NCI-H1436 (cell line): Measurements from ENCODE around the gene CTDNEP1.
A peak's percentile ranks its signal among the peaks of the same experiment; 100 is the strongest.

Source experiments
- DNase-seq: peaks from one replicate; lab custom pipeline; 2025; lab: John Stamatoyannopoulos, UW

The CTDNEP1 gene

DNA sequence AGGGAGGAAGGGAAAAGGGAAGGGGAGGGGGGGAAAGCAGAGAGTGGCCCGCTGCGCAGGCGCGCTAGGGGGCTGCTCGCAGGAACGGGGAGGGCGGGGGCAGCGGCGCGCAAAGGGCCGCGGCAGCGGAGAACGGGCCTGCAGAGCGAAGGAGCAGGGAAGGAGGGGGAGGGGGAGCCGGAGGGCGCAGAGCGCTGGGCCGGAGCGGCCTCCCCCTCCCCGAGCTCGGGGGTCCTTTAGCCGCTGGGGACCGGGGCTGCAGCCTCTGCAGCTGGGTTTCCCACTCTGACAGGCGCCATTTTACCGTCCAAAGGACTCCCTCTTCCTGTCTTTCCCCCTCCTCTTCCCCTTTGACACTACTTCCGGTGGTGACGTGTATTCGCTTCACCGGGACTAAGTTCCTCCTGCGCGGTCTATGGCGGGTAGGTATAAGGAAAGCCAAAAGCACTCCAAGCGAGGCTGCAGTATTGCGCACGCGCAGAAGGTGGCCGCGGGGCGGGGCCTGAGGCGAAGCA is at the start of gene CTDNEP1:
Gene CTDNEP1 (minus strand): TSS at position 74 of the 515 bp plus-strand sequence. CDS start 438 bp downstream, outside the sequence.
- peak; percentile 97 for DNase-seq

DNA sequence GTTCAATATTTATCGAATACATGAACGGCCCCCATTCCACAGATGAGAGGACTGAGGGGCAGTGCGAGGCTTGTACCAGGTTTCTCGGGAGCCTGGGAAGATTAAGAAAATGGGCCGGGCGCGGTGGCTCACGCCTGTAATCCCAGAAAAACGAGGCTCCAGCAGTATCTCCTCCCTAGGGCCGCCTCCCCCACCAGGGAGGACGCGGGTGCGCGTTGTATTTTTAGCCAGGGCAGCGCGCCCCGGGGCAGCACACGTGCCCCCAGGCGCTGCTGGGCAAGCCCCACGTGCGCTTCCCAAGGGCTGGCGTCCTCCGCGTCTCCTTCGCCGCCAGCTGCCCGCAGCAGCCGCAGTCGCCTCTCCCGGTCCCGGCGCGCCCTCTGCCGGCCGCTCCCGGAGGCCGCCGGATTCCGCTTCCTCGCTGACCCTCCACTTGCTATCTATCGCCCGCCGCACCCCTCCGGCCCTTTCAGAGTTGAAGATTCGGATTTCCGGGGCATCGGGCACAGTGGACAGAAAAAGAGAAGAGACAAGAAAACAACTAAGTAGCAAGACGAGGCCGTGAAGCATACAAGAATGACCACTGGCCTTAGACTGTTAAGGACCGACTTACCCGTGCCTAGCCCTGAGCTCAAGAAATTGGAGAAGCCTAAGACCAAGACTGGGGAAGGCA is 44.8 kb upstream of the CTDNEP1 start:
- DNase-seq = peak; percentile 73

DNA sequence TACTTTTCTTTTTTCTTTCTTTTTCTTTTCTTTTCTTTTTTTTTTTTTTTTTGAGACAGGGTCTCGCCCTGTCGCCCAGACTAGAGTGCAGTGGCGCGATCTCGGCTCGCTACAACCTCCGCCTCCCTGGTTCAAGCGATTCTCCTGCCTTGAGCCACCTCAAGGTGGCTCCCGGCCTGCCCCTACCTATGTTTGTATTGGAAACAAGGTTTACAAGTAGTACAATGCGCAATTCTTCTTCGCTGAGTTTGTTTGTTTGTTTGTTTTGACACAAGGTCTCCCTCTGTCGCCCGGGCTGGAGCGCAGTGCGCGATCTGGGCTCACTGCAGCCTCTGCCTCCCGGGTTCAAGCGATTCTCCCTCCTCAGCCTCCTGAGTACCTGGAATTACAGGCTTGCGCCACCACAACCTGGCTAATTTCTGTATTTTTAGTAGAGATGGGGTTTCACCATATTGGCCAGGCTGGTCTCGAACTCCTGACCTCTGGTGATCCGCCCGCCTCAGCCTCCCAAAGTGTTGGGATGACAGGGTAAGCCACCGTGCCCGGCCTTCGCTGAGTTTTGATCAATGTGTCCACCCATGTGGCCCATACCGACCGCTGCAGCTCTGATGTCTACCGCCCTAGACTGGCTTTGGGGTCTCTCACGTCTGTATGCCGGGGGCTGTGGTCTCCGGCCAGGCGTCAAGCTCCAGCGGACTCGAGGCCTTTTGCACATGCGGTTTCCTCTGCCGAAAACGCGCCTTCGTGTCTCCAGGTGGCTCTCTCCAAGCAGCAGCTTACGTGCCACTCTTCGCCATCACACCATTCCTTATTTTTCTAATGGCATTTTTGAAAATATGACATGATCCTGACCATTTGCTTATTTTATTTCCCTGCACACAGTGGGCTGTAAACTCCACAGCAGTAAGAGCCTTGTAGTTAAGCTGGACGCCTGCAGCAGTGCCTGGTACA is 44.0 kb upstream of the CTDNEP1 start:
- DNase-seq = no peak

DNA sequence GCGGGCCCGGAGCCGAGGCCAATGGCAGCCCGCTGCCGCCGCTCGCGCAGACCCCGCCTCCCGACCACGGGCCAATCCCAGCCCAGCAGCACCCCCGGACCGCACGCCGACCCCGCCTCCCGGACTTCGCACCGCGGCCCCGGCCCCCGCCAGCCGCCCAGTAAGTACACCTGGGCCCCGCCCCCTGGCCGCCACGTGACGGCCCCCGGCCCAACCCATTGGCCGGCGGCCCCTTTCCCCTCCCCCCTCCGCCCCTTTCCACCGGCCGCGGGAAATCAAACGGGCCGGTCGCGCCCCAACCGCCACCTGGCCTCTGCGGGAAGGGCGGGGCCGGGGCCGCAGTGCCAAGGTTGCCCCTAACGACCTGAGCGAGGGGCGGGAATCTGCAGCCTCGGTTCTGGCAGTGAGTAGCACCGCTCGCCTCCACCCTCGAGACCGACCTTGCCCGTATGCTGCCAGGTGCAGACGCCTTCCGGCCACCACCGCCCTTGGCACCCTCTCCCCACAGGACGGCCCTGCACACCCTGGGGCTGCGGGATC is 43.1 kb upstream of the CTDNEP1 start, which contains the start of gene YBX2:
Gene YBX2 (minus strand): TSS at position 26 of the 540 bp plus-strand sequence. CDS start 139 bp downstream, outside the sequence.
- DNase-seq = peak; percentile 56

DNA sequence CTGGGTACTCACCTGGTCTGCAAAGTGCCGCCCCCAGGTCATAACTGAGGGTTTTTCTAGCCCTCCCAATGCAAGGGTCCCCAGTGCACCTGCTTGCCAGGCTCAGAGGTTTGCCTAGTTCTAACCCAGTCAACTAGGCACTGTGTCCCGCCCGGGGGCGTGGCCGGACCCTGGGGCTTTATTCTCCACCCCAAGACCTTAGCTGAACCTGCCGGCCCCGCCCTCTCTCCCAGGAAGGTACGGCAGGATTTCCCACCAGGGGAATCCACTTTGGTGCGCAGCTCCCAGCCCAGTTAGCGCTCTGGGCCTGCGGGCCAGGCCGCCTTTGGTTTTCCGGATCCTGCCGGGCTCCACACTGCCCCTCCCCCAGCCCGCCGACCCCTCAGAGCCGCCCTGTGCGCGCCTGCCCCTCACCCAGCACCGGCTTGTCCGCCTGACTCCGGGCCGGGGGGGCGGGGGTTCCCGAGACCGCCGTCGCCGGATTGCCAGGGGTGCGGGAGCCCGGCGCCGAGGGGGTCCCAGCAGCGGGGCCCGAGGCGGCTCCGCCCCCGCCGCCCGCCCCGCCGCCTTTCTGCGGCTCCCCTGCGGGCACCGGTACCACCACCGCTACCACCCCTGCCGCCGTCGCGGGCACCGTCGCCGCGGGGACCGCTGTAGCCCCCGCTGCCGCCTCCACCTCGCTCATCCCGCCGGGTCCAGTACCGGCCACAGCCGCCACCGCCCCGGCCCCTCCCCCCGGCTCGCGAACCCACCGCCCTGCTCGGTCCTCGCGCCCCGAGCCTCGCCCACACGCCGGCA is 42.5 kb upstream of the CTDNEP1 start:
- DNase-seq = no peak

DNA sequence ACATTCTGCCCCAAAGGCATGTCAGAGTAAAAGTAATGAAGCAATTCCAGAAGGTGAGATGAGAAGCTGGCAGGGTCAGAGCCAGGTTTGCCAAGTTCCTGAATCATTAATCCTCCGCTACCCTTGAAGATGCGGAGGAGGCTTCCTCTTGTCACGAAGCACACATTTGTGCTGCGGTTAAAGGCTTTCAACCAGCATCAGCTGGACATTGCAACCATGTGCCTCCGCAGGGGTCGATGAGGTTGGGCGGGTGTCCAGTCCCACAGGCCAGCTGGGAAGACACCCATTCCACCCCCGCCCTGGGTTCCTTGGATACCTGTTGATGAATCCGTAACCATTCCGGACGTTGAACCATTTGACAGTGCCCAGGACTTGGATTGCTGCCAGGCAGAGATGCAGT is 41.6 kb upstream of the CTDNEP1 start:
- DNase-seq = no peak

DNA sequence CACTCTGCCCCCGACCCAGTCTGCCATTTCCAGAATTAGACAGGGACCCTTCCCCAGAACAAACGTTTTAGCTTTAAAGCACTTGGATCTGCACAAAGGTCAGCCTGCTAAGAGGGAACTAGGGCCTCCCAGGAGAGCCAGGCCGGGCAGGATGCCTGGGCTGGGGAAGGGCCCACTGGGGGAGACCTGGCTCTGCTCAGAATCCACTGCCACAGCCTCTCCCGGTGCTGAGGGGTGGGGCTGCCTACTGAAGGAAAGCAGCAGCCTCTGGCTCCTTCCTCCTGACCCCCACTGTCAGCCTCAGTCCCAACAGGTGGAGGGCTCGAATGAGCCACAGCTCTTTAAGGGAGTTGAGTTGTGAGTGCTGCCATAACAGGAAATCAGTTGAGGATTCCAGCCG is 41.2 kb upstream of the CTDNEP1 start:
- DNase-seq = no peak

DNA sequence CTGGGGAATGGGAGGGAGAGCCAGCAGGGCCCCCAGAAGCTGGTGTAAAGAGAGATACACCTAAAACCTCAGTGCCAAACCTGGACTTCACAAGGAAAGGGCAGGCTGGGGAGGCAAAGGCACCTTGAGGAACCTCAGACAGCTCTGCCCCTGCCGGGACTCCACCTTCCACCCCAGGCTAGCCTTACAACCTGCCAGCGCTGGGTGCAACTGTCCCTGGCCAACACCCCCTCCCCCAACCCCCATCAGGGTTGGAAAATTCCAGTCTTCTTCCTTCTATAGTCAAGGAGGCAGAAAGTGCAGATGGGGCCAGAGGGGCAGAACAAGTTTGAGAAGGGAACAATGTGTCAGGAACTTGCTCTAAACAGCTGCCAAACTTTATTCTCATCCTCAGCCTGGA is 40.7 kb upstream of the CTDNEP1 start:
- no peak for DNase-seq

DNA sequence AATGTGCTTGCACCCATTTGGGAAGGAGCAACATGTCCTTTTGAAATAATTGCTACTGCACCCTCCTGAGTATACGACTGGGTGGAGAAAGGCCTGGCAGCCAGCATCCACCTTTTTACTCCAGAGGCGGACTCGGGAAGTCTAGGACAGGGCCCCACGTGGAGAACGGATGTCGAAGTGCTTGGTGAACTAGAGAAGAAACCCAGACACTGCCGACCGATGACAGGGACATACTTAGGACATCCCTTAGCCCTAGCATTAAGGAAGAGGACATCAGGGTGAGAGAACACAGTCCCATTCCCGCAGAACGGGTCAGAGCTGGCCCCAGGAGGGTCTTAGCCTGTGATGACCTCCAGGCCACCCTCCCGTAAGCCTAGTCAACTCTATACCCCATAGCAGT is 39.2 kb upstream of the CTDNEP1 start:
- no peak for DNase-seq

DNA sequence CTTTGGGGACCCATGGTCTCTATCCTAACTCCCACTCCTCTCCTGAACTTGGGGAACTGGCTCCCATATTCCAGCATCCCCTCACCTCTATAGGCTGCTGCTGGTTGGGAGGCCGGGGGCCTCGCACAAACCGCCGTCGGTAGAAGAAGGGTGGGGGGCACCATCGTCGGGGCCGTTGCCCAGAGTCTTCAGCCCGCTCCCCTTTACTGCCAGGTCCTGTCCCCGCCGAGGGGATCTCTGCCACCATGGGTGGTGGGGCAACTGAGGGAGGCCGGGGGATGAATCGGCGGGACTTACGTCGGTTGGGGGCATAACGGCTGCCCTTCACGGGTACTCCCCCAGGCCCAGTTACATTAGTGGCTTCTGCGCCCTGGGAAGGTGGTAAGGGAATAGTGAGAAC is 38.6 kb upstream of the CTDNEP1 start:
- DNase-seq = no peak

DNA sequence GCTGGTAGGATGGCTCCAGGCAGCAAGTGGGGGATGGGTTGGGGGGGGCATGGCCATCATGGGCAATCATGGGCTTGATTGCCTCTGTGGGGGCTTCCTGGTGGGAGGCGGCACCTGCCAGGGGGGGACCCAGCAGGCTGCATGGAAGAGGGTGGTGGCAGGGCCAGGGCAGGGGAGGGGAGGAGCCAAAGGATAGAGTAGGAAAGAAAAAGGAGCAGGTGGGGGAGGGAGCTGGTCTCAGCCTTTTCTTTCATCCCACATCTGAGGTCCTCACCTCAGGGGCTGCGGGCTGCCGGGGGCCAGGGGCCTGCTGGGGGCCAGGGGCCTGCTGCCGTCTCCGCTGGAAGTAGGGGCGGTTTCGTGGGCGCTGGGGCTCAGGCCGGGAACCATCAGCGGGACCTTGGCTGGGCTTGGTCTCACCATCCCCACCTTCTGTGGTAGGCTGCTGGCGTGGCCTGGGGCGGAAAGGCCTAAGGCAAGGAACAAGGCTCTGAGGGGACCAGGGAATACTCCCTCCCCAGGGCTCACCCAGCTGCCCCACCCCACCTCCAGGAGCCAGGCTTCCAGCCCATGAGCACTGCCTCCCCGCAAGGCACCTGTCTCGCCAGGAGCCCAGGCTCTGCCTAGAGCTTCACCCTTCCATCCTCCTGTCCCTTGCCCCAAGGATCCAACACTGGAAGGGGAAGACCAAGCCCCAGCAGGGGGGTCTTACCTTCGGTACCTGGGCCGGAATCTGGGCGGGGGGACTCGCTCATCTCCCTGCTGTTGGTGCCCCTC is 37.9 kb upstream of the CTDNEP1 start:
- no peak for DNase-seq

DNA sequence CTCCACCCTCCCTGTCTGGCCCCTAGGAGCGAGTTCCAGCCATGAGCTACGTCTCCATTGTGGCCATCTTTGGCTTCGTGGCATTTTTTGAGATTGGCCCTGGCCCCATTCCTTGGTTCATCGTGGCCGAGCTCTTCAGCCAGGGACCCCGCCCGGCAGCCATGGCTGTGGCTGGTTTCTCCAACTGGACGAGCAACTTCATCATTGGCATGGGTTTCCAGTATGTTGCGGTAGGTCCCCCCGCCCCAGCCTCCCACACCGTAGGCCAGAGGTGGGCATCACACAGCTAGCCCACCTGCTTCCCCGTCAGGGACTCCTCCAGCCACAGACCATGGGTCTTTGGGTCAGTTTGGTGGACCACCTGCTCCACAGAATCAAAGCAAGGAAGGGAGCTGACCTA is 34.1 kb upstream of the CTDNEP1 start:
- no peak for DNase-seq

DNA sequence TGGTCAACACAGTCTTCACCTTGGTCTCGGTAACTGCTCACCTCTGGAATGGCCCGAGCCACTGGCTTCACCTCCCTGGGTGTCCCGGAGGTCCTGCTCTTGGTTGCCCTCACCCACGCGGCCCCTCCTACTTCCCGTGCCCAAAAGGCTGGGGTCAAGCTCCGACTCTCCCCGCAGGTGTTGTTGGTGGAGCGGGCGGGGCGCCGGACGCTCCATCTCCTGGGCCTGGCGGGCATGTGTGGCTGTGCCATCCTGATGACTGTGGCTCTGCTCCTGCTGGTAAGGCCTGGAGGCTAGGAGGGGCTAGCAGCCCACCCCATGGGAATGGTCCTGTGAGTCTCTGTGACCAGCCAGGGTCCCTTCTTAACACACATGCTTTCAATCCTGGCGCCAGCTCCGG is 33.4 kb upstream of the CTDNEP1 start:
- no peak for DNase-seq

DNA sequence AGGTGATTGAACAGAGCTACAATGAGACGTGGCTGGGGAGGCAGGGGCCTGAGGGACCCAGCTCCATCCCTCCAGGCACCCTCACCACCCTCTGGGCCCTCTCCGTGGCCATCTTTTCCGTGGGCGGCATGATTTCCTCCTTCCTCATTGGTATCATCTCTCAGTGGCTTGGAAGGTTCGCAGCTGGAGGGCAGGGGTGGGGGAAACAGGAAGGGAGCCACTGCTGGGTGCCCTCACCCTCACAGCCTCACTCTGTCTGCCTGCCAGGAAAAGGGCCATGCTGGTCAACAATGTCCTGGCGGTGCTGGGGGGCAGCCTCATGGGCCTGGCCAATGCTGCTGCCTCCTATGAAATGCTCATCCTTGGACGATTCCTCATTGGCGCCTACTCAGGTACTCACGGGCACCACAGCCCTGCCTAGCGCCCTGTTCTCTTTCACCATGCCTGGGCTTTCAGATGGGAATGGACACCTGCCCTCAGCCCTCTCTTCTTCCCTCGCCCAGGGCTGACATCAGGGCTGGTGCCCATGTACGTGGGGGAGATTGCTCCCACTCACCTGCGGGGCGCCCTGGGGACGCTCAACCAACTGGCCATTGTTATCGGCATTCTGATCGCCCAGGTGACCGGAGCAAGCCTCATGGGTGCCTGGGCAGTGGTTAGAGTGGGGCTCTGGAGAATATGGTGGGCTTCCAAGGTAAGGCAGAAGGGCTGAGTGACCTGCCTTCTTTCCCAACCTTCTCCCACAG is 32.1 kb upstream of the CTDNEP1 start:
- no peak for DNase-seq

DNA sequence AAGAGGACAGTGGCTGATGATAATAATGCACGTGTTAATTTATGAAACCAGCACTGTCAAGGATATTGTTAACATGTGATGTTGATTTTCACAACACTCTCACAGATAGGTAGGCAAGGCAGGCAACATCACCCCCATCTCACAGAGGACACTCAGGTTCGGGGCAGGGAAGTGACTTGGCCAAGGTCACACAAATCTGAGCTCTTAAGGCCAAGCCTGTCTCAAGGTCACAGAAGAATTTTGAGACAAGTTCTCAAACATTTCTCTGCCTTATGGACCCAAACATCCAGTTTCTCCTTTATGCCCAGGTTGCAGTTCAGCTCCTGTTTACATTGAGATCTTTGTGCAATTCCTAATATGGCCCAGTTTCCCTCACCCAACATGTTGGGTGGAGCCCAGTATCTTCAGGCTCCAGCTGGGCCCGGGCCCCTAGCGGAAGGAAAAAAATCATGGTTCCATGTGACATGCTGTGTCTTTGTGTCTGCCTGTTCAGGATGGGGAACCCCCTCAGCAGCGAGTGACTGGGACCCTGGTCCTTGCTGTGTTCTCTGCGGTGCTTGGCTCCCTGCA is 31.3 kb upstream of the CTDNEP1 start:
- DNase-seq = no peak

DNA sequence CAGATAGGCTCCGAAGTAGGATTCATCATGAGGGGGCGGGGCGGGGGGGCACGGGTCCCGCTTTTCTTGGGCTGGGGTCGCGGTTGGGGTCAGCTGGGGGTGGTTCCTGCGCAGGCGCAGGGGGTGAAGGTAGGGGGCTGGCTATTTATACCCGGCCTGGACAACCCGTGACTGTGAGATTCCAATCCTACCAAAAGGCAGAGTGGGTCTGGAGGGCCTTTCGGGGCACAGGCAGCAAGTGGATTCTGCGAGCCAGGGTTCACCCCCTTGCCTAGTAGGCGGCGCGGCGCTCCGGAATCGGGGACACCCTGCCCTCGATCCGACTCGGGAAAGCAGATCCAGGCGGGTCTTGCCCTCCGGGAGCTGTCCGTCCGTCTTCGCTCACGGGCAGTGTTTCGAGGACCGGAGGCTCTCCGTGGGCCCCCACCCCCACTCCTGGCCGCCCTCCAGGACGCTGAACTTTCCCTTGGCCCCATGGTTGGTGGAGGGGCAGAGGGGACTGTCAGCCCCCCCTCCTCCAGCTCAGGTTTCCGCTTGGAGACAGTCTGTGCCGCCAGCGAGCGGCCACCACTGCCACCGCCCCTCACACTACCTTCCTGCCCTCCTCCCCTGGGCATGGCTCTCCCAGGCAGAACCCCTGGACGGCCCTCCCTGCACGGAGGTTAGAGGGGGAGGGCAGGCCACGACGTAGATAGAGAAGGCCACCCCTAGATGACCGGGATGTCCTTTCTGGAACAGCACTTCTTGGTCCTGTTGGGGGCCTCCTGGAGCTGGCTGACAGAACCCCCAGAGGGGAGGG is 30.6 kb upstream of the CTDNEP1 start:
- no peak for DNase-seq

DNA sequence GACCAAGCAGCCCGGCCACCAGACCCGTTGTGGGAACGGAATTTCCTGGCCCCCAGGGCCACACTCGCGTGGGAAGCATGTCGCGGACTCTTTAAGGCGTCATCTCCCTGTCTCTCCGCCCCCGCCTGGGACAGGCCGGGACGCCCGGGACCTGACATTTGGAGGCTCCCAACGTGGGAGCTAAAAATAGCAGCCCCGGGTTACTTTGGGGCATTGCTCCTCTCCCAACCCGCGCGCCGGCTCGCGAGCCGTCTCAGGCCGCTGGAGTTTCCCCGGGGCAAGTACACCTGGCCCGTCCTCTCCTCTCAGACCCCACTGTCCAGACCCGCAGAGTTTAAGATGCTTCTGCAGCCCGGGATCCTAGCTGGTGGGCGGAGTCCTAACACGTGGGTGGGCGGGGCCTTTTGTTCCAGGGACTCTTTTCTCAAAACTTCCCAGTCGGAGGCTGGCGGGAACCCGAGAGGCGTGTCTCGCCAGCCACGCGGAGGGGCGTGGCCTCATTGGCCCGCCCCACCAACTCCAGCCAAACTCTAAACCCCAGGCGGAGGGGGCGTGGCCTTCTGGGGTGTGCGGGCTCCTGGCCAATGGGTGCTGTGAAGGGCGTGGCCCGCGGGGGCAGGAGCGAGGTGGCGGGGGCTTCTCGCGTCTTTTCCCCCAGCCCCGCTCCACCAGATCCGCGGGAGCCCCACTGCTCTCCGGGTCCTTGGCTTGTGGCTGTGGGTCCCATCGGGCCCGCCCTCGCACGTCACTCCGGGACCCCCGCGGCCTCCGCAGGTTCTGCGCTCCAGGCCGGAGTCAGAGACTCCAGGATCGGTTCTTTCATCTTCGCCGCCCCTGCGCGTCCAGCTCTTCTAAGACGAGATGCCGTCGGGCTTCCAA is 29.8 kb upstream of the CTDNEP1 start, which contains the start of gene SLC2A4:
Gene SLC2A4 (plus strand): TSS at position 645 of the 879 bp plus-strand sequence. CDS start 217 bp downstream, at position 862.
- DNase-seq = peak; percentile 70

DNA sequence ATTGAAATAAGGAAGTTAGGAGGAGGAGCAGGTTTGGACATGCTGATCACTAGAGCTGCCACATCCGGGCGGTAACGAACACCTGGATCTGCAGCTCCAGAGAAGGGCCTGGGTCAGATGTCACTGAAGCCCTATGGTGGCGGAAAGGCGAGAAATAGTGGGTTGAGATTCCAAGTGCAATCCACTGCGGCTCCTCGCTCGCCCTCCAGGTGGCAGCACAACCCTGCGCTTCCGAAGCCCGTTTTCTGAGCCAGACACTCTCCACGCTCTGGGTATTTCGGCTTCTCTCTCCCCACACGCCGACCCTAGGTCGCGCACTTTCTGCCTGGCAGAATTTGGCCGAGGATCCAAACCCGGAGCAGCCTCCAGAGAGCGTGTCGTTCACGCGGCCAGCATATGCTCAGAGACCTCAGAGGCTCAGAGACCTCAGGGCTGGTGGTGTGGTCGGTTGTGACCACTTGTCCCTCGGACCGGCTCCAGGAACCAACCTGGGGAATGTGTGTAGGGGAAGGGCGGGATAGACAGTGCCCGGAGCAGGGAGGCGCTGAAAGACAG is 29.1 kb upstream of the CTDNEP1 start:
- DNase-seq = peak; percentile 53
